ENCODE results near the gene NECTIN4. TPM values are rescaled to one million over a fixed set of nuclear protein-coding genes. Genes with fewer than 3 reads are reported as not detected.

Gene NECTIN4
- total and polyA plus RNA-seq, 2 of the 13 experiments (the other 11 are each of a cell fraction or from before 2014, with no cell fraction given) = 5.9 to 12.4 TPM

DNA sequence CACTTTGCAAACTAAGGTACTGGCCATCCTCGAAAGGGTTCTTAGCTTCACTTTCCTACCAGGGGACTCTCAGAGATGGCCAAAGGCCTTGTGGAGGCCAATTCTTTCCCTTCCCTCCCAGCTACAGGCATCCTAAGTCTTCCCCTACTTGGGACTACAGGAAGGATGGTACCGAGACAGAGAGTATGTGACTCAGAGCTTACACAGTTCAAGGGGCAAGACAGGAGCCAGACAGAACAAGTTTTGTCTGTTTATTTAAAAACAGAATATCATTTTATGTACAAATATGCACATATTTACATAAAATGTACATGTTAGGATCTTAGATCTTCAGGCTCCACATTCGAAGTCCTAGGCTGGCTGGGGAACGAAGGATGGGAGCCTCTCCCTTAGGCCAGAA lies 18.6 kb downstream of the NECTIN4 start (continued):
- TF ChIP-seq, protein P1, sequence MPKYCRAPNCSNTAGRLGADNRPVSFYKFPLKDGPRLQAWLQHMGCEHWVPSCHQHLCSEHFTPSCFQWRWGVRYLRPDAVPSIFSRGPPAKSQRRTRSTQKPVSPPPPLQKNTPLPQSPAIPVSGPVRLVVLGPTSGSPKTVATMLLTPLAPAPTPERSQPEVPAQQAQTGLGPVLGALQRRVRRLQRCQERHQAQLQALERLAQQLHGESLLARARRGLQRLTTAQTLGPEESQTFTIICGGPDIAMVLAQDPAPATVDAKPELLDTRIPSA (CRISPR knock-in tag; IDR thresholded peaks at IDR 0.05; ENCODE audit: borderline replicate concordance) = no peak
- TF ChIP-seq PHF8 (CRISPR knock-in tag; IDR thresholded peaks at IDR 0.05) = no peak

GRCh38 chr1:161069731-161070270 lies 19.6 kb downstream of the NECTIN4 start, which contains the start of gene ARHGAP30:
ARHGAP30 (minus strand) TSS chr1:161069891; CDS start chr1:161069624, 267 bp downstream.
- intact Hi-C loops (cut with micrococcal nuclease; ENCODE audit: unreplicated experiment) = no loop called here
- Histone ChIP-seq H4K20me1 (ENCODE audit: insufficient read depth, low read length) (no peaks in the 10 kb centered on the region), H3K9me3 (ENCODE audit: low read length) (no peaks in the 10 kb centered on the region), H3K9ac (ENCODE audit: insufficient read depth, low read depth, low read length) (no peak within 1 kb of the TSS), H3K27ac (ENCODE audit: extremely low read length, insufficient read depth, low read length) (no peak within 1 kb of the TSS), H3K79me2 (ENCODE audit: insufficient read depth, low read length) (no peaks in the 10 kb centered on the region), H3K4me1 (ENCODE audit: insufficient read depth, low read length) (peaks cover 31% of the 10 kb centered on the region), H3K4me3 (replicated peaks in 1 of 3; ENCODE audit: insufficient read depth in 1 of 3, low read depth in 2 of 3, low read length in 3 of 3) (no peak within 1 kb of the TSS), H3K4me2 (ENCODE audit: low read depth, low read length) (no peak within 1 kb of the TSS), H3K27me3 (ENCODE audit: control insufficient read depth in 1 of 2, insufficient read depth in 2 of 2, low read length in 2 of 2) (no peaks in the 10 kb centered on the region), H3K36me3 (replicated peaks in 1 of 2; ENCODE audit: control insufficient read depth in 1 of 2, insufficient read depth in 2 of 2, low read length in 2 of 2) (no peaks in the 10 kb centered on the region), H2AFZ (ENCODE audit: low read length) (no peak within 1 kb of the TSS)
- FAIRE-seq = no peak
- BruUV-seq (replicated peaks) = no TSS peak
- in situ Hi-C loops (cut with HindIII; ENCODE audit: extremely low pct_ligation_motif_present, low pct_unique_long_range_greater_than_20kb) = no loop called here
- ChIA-PET CTCF (ENCODE audit: low intra/inter-chr PET ratio, low total read pairs) (no interaction called here), POLR2A (interaction anchor here (1.6 kb wide), 1 partner anchor 24 kb away, joined by 4 read pairs; the partner anchor contains the start of gene USF1)
- ATAC-seq = no peak
- DNase-seq (ENCODE audit: low spot score) = no peak
- WGBS (ENCODE audit: low lambda C conversion rate) = 92% methylated on average over 5 of the region's 9 CpGs
- TF ChIP-seq ZSCAN22 (CRISPR knock-in tag; IDR thresholded peaks at IDR 0.05) (no peak), ZNF781 (CRISPR knock-in tag; IDR thresholded peaks at IDR 0.05; ENCODE audit: borderline replicate concordance, not compliant biosample characterization) (no peak), ZNF780A (CRISPR knock-in tag; IDR thresholded peaks at IDR 0.05) (no peak), ZBTB42 (CRISPR knock-in tag; IDR thresholded peaks at IDR 0.05) (no peak), CAMTA2 (CRISPR knock-in tag; IDR thresholded peaks at IDR 0.05; ENCODE audit: borderline replicate concordance) (no peak), ZNF605 (CRISPR knock-in tag; IDR thresholded peaks at IDR 0.05) (no peak)
- TF ChIP-seq, protein P2, sequence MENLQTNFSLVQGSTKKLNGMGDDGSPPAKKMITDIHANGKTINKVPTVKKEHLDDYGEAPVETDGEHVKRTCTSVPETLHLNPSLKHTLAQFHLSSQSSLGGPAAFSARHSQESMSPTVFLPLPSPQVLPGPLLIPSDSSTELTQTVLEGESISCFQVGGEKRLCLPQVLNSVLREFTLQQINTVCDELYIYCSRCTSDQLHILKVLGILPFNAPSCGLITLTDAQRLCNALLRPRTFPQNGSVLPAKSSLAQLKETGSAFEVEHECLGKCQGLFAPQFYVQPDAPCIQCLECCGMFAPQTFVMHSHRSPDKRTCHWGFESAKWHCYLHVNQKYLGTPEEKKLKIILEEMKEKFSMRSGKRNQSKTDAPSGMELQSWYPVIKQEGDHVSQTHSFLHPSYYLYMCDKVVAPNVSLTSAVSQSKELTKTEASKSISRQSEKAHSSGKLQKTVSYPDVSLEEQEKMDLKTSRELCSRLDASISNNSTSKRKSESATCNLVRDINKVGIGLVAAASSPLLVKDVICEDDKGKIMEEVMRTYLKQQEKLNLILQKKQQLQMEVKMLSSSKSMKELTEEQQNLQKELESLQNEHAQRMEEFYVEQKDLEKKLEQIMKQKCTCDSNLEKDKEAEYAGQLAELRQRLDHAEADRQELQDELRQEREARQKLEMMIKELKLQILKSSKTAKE (CRISPR knock-in tag; IDR thresholded peaks at IDR 0.05; ENCODE audit: borderline replicate concordance) = no peak
- TF ChIP-seq, protein P3, sequence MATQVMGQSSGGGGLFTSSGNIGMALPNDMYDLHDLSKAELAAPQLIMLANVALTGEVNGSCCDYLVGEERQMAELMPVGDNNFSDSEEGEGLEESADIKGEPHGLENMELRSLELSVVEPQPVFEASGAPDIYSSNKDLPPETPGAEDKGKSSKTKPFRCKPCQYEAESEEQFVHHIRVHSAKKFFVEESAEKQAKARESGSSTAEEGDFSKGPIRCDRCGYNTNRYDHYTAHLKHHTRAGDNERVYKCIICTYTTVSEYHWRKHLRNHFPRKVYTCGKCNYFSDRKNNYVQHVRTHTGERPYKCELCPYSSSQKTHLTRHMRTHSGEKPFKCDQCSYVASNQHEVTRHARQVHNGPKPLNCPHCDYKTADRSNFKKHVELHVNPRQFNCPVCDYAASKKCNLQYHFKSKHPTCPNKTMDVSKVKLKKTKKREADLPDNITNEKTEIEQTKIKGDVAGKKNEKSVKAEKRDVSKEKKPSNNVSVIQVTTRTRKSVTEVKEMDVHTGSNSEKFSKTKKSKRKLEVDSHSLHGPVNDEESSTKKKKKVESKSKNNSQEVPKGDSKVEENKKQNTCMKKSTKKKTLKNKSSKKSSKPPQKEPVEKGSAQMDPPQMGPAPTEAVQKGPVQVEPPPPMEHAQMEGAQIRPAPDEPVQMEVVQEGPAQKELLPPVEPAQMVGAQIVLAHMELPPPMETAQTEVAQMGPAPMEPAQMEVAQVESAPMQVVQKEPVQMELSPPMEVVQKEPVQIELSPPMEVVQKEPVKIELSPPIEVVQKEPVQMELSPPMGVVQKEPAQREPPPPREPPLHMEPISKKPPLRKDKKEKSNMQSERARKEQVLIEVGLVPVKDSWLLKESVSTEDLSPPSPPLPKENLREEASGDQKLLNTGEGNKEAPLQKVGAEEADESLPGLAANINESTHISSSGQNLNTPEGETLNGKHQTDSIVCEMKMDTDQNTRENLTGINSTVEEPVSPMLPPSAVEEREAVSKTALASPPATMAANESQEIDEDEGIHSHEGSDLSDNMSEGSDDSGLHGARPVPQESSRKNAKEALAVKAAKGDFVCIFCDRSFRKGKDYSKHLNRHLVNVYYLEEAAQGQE (IDR thresholded peaks at IDR 0.05; ENCODE audit: borderline replicate concordance in 1 of 2, low read depth in 1 of 2, low read length in 2 of 2) = no peak
- TF ChIP-seq, protein P4, sequence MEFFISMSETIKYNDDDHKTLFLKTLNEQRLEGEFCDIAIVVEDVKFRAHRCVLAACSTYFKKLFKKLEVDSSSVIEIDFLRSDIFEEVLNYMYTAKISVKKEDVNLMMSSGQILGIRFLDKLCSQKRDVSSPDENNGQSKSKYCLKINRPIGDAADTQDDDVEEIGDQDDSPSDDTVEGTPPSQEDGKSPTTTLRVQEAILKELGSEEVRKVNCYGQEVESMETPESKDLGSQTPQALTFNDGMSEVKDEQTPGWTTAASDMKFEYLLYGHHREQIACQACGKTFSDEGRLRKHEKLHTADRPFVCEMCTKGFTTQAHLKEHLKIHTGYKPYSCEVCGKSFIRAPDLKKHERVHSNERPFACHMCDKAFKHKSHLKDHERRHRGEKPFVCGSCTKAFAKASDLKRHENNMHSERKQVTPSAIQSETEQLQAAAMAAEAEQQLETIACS (CRISPR knock-in tag; IDR thresholded peaks at IDR 0.05) = no peak
- TF ChIP-seq, protein P5, sequence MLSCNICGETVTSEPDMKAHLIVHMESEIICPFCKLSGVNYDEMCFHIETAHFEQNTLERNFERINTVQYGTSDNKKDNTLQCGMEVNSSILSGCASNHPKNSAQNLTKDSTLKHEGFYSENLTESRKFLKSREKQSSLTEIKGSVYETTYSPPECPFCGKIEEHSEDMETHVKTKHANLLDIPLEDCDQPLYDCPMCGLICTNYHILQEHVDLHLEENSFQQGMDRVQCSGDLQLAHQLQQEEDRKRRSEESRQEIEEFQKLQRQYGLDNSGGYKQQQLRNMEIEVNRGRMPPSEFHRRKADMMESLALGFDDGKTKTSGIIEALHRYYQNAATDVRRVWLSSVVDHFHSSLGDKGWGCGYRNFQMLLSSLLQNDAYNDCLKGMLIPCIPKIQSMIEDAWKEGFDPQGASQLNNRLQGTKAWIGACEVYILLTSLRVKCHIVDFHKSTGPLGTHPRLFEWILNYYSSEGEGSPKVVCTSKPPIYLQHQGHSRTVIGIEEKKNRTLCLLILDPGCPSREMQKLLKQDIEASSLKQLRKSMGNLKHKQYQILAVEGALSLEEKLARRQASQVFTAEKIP (CRISPR knock-in tag; IDR thresholded peaks at IDR 0.05; ENCODE audit: borderline replicate concordance) = no peak

All from HepG2 (cell line).